Neural crest cell (in vitro differentiated cells): ENCODE results near the gene RAB29. TPM values are rescaled to one million over a fixed set of nuclear protein-coding genes. Genes with fewer than 3 reads are reported as not detected.

Experiments
- DNase-seq: peaks from one replicate; pipeline ENCODE4 v3.0.0; 2021; ENCODE audit warnings: low read depth, mixed read lengths, low spot score
- H3K27ac Mint-ChIP-seq: one replicate; pipeline ENCODE4 v1.8.0; 2021; ENCODE audit warnings: mild to moderate bottlenecking, mixed read lengths; ENCODE audit not compliant: unreplicated experiment
- H3K27me3 Mint-ChIP-seq: 2 replicates; pipeline ENCODE4 v1.8.0; 2021; ENCODE audit warnings: low read depth, mild to moderate bottlenecking, mixed read lengths
- H3K36me3 Mint-ChIP-seq: 2 replicates; pipeline ENCODE4 v1.8.0; 2021; ENCODE audit warnings: low read depth, mild to moderate bottlenecking, mixed read lengths
- H3K4me1 Mint-ChIP-seq: 2 replicates; pipeline ENCODE4 v1.8.0; 2021; ENCODE audit warnings: mixed read lengths
- H3K4me3 Mint-ChIP-seq: one replicate; pipeline ENCODE4 v1.8.0; 2021; ENCODE audit warnings: mild to moderate bottlenecking, mixed read lengths
- H3K9me3 Mint-ChIP-seq: 2 replicates; pipeline ENCODE4 v1.8.0; 2021; ENCODE audit warnings: mixed read lengths
- CTCF ChIP-seq: fragments of 200-600 bp; sonication (generic); conservative IDR thresholded peaks from 2 replicates; pipeline ENCODE4 v1.5.0; 2021; ENCODE audit warnings: antibody characterized with exemption, mild to moderate bottlenecking
- total RNA-seq: library from RNA; stranded (reverse); gene quantifications from 2 replicates; pipeline ENCODE4 v1.2.1, GENCODE V29; 2021

Gene RAB29
- total RNA-seq, 1 donor from 2014 or later, result 9.0 TPM

DNA sequence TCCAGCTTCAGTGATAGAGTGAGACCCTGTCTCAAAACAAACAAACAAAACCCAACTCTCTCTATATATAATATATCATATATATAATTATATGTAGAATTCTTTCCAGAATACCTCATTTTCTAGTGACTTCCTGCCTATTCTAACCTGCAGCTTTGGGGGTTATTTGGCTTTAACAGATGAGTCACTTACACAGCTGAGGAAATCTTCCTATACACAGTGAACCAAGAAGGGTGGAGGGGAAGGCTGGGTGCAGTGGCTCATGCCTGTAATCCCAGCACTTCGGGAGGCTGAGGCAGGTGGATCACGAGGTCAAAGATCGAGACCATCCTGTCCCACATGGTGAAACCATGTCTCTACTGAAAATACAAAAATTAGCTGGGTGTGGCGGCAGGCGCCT is 9.2 kb downstream of the RAB29 start:
- TF ChIP-seq CTCF, result no peak

DNA sequence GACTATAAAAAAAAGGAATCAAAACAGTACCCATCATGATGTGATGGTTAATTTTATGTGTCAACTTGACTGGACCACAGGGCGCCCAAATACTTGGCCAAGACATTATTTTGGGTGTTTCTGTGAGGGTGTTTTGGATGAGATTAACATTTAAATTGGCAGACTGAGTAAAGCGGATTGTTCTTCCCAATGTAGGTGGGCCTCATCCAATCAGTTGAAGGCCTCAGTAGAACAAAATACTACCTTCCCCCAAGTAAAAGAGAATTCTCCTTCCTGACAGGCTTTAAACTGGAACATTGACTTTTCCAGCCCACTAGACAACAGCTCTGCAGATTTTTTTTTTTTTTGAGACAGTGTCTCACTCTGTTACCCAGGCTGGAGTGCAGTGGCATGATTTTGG is 10.7 kb downstream of the RAB29 start:
- H3K27me3 Mint-ChIP-seq, result no peaks in the 10 kb centered on the region

More for the DNA sequence above, 9.2 kb downstream of the RAB29 start:
- Mint-ChIP-seq H3K36me3 (peaks cover 2% of the 10 kb centered on the region), H3K9me3 (no peaks in the 10 kb centered on the region), H3K27ac (no peak overlapping the region), H3K4me3 (no peak overlapping the region), H3K27me3 (peaks cover 3% of the 10 kb centered on the region), H3K4me1 (no peaks in the 10 kb centered on the region)
- DNase-seq, result no peak

GRCh38 chr1:205763980-205764379 is 11.3 kb downstream of the RAB29 start:
- no peak for DNase-seq
- no peaks in the 10 kb centered on the region for H3K4me1 Mint-ChIP-seq
- no peaks in the 10 kb centered on the region for H3K9me3 Mint-ChIP-seq
- H3K27ac Mint-ChIP-seq, result no peak overlapping the region
- H3K4me3 Mint-ChIP-seq, result no peak overlapping the region
- no peaks in the 10 kb centered on the region for H3K27me3 Mint-ChIP-seq
- no peaks in the 10 kb centered on the region for H3K36me3 Mint-ChIP-seq
- no peak for TF ChIP-seq CTCF

More for the DNA sequence above, 10.7 kb downstream of the RAB29 start:
- Mint-ChIP-seq H3K4me1 (no peaks in the 10 kb centered on the region), H3K4me3 (no peak overlapping the region), H3K27ac (no peak overlapping the region), H3K9me3 (no peaks in the 10 kb centered on the region), H3K36me3 (no peaks in the 10 kb centered on the region)
- no peak for DNase-seq
- TF ChIP-seq CTCF, result no peak

DNA sequence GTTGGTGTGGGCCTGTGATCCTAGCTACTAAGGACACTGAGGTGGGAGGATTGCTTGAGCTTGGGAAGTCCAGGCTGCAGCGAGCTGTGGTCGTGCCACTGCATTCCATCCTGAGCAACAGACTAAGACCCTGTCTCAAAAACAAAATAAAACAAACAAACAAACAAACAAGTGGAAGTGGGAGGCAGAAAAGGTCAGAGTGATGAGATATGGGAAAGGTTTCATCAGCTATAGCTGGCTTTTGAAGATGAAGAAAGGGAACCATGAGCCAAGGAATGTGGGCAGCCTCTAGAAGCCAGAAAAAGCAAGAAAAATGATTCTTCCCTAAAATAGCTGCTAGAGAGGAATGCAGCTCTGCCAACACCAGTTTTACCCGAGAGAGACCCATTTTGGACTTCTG is 14.7 kb downstream of the RAB29 start:
- Mint-ChIP-seq H3K27me3 (peaks cover 12% of the 10 kb centered on the region), H3K4me3 (no peak overlapping the region), H3K27ac (no peak overlapping the region), H3K4me1 (no peaks in the 10 kb centered on the region), H3K9me3 (no peaks in the 10 kb centered on the region), H3K36me3 (no peaks in the 10 kb centered on the region)
- no peak for TF ChIP-seq CTCF
- DNase-seq, result no peak

GRCh38 chr1:205756552-205756951 is 18.7 kb downstream of the RAB29 start:
- Mint-ChIP-seq H3K27ac (no peak overlapping the region), H3K27me3 (peaks cover 33% of the 10 kb centered on the region), H3K4me1 (no peaks in the 10 kb centered on the region), H3K9me3 (no peaks in the 10 kb centered on the region), H3K4me3 (no peak overlapping the region), H3K36me3 (no peaks in the 10 kb centered on the region)
- DNase-seq, result no peak
- TF ChIP-seq CTCF, result no peak

DNA sequence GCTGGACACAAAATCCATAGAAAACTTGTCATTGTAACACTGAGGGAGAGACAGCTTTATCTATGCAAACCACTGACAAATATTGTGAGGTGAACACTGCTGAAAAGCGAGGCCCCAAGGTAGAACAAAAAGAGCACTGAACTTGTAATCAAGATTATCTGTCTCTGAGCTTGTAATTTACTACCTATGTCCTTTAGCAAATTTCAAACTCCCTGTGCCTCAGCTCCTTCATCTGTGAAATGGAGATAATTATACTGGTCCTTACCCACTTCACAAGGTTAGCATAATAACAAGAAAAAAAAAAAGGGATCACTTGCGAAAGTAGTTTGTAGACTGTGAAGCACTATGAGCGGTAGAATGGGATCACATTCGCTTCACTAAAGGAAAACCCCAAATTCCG is 20.4 kb downstream of the RAB29 start:
- Mint-ChIP-seq H3K4me1 (peaks cover 14% of the 10 kb centered on the region), H3K4me3 (no peak overlapping the region), H3K27ac (no peak overlapping the region), H3K9me3 (no peaks in the 10 kb centered on the region), H3K36me3 (peaks cover 4% of the 10 kb centered on the region), H3K27me3 (peaks cover 38% of the 10 kb centered on the region)
- DNase-seq, result no peak
- TF ChIP-seq CTCF, result no peak
